Activated CD8-positive, alpha-beta memory T cell treated with anti-CD3 and anti-CD28 coated beads for 4 hours (primary cell): ENCODE results near the gene PLD4.

Source experiments
- DNase-seq, 2 donors: peaks; one replicate each; pipeline ENCODE4 v3.0.0-alpha.2; 2020; ENCODE audit warnings: low read depth in 2 of 2

PLD4 gene

GRCh38 chr14:104928391-104929133 lies 3.9 kb downstream of the PLD4 start:
- no peak for DNase-seq

GRCh38 chr14:104929268-104930230 lies 4.9 kb downstream of the PLD4 start:
- no peak for DNase-seq

- no peak for DNase-seq
These were observed 6.0 kb downstream of the PLD4 start for GRCh38 chr14:104930526-104931303.

- no peak for DNase-seq
These were observed 6.7 kb downstream of the PLD4 start for GRCh38 chr14:104931304-104931770.

- DNase-seq: no peak
These were observed 7.3 kb downstream of the PLD4 start for GRCh38 chr14:104931771-104932675.

- DNase-seq: peak; percentile 62 to 69
These were observed 8.3 kb downstream of the PLD4 start for GRCh38 chr14:104932676-104933631.

GRCh38 chr14:104933746-104934733 lies 9.4 kb downstream of the PLD4 start:
- DNase-seq: no peak

GRCh38 chr14:104935026-104935650 lies 10.5 kb downstream of the PLD4 start:
- no peak for DNase-seq

- DNase-seq: no peak
These were observed 11.3 kb downstream of the PLD4 start for GRCh38 chr14:104935955-104936354.

- no peak for DNase-seq
These were observed 11.9 kb downstream of the PLD4 start for GRCh38 chr14:104936361-104937155.

GRCh38 chr14:104937161-104937560 lies 12.5 kb downstream of the PLD4 start:
- no peak for DNase-seq

GRCh38 chr14:104937694-104938365 lies 13.2 kb downstream of the PLD4 start:
- DNase-seq: no peak

- DNase-seq: no peak
These were observed 13.8 kb downstream of the PLD4 start for GRCh38 chr14:104938436-104938835.

- no peak for DNase-seq
These were observed 14.3 kb downstream of the PLD4 start for GRCh38 chr14:104938960-104939359.

- no peak for DNase-seq
These were observed 15.2 kb downstream of the PLD4 start for GRCh38 chr14:104939666-104940410.
